ENCODE results near the gene THSD4.

- no peak for TF ChIP-seq POLR2AphosphoS5 (IDR thresholded peaks at IDR 0.05)
- no peak for TF ChIP-seq CTCF (IDR thresholded peaks at IDR 0.05)
- no peak for TF ChIP-seq POLR2A (IDR thresholded peaks at IDR 0.05)
Observed at GRCh38 chr15:71224024-71224423, 108.8 kb downstream of the THSD4 start.

Data from upper lobe of left lung (tissue), 4 donors.